ENCODE data around the gene PYGM.
A peak's percentile ranks its signal among the peaks of the same experiment; 100 is the strongest.

The PYGM gene

GRCh38 chr11:64776425-64776824 lies 16.7 kb upstream of the PYGM start:
- H3K4me1 ChIP-seq (ENCODE audit: control insufficient read depth in 2 of 2, insufficient read depth in 1 of 2, low read depth in 1 of 2, low read length in 2 of 2) = peaks cover 5 to 10% of the 10 kb centered on the region in 2 donors
- H2AFZ ChIP-seq (ENCODE audit: low read length) = no peak overlapping the region
- no peak overlapping the region for H4K8ac ChIP-seq (ENCODE audit: low read depth, low read length)
- no peaks in the 10 kb centered on the region for H3K27me3 ChIP-seq (ENCODE audit: control insufficient read depth in 3 of 3, insufficient read depth in 3 of 3, low read depth in 1 of 3, low read length in 3 of 3)
- peak overlapping the region in 1 of 2 donors; percentile 98 for H3K4me3 ChIP-seq (ENCODE audit: low read length in 2 of 2)
- H3K4ac ChIP-seq (ENCODE audit: low read length) = no peak overlapping the region
- H2AK5ac ChIP-seq (ENCODE audit: low read depth, low read length) = no peak overlapping the region
- peaks cover 5% of the 10 kb centered on the region for H3K79me1 ChIP-seq (ENCODE audit: low read depth, low read length)
- no CpG with 5 or more reads among the region's 6 CpGs for WGBS, 2 donors (ENCODE audit: extremely low coverage in 2 of 2, insufficient read length in 2 of 2, insufficient replicate concordance in 1 of 2)
- H2BK12ac ChIP-seq (ENCODE audit: low read length) = no peak overlapping the region
- H3K4me2 ChIP-seq (ENCODE audit: insufficient read depth, low read length, poor library complexity, severe bottlenecking) = no peak overlapping the region
- no peak overlapping the region for H4K91ac ChIP-seq (ENCODE audit: low read depth, low read length, poor library complexity)
- H2BK15ac ChIP-seq (ENCODE audit: low read length) = no peak overlapping the region
- H2BK120ac ChIP-seq (ENCODE audit: low read depth, low read length) = no peak overlapping the region
- H3K9ac ChIP-seq (ENCODE audit: low read depth, low read length, poor library complexity) = no peak overlapping the region
- no peaks in the 10 kb centered on the region for H3K9me3 ChIP-seq (replicated peaks in 1 of 2; ENCODE audit: control insufficient read depth in 2 of 2, insufficient read depth in 1 of 2, low read depth in 1 of 2, low read length in 2 of 2)
- no peak for DNase-seq (ENCODE audit: low spot score)
- H3K18ac ChIP-seq (ENCODE audit: low read length) = no peak overlapping the region
- H3K23ac ChIP-seq (ENCODE audit: low read depth, low read length, poor library complexity) = no peak overlapping the region
- H3K27ac ChIP-seq (replicated peaks; ENCODE audit: low read length) = no peak overlapping the region
- H2BK5ac ChIP-seq (ENCODE audit: low read length) = no peak overlapping the region
- H3K14ac ChIP-seq (ENCODE audit: low read length) = no peak overlapping the region
- H3K36me3 ChIP-seq (replicated peaks in 1 of 2; ENCODE audit: control insufficient read depth in 2 of 2, insufficient read depth in 2 of 2, low read length in 2 of 2) = peaks cover 41 to 76% of the 10 kb centered on the region in 2 donors

GRCh38 chr11:64774144-64774543 lies 14.4 kb upstream of the PYGM start:
- Histone ChIP-seq H3K27ac (replicated peaks; ENCODE audit: low read length) (no peak overlapping the region), H4K91ac (ENCODE audit: low read depth, low read length, poor library complexity) (no peak overlapping the region), H3K27me3 (ENCODE audit: control insufficient read depth in 3 of 3, insufficient read depth in 3 of 3, low read depth in 1 of 3, low read length in 3 of 3) (no peaks in the 10 kb centered on the region), H2AK5ac (ENCODE audit: low read depth, low read length) (no peak overlapping the region), H2BK120ac (ENCODE audit: low read depth, low read length) (no peak overlapping the region), H2AFZ (ENCODE audit: low read length) (no peak overlapping the region), H2BK5ac (ENCODE audit: low read length) (no peak overlapping the region), H4K8ac (ENCODE audit: low read depth, low read length) (no peak overlapping the region), H3K79me1 (ENCODE audit: low read depth, low read length) (peaks cover 8% of the 10 kb centered on the region), H3K18ac (ENCODE audit: low read length) (no peak overlapping the region), H3K4me2 (ENCODE audit: insufficient read depth, low read length, poor library complexity, severe bottlenecking) (no peak overlapping the region), H3K36me3 (replicated peaks in 1 of 2; ENCODE audit: control insufficient read depth in 2 of 2, insufficient read depth in 2 of 2, low read length in 2 of 2) (peaks cover 62 to 84% of the 10 kb centered on the region in 2 donors), H2BK12ac (ENCODE audit: low read length) (no peak overlapping the region), H3K14ac (ENCODE audit: low read length) (no peak overlapping the region), H2BK15ac (ENCODE audit: low read length) (no peak overlapping the region), H3K4me1 (ENCODE audit: control insufficient read depth in 2 of 2, insufficient read depth in 1 of 2, low read depth in 1 of 2, low read length in 2 of 2) (peaks cover 5 to 6% of the 10 kb centered on the region in 2 donors), H3K4me3 (ENCODE audit: low read length in 2 of 2) (no peak overlapping the region), H3K23ac (ENCODE audit: low read depth, low read length, poor library complexity) (no peak overlapping the region), H3K4ac (ENCODE audit: low read length) (no peak overlapping the region), H3K9me3 (replicated peaks in 1 of 2; ENCODE audit: control insufficient read depth in 2 of 2, insufficient read depth in 1 of 2, low read depth in 1 of 2, low read length in 2 of 2) (no peaks in the 10 kb centered on the region), H3K9ac (ENCODE audit: low read depth, low read length, poor library complexity) (no peak overlapping the region)
- WGBS, 2 donors (ENCODE audit: extremely low coverage in 2 of 2, insufficient read length in 2 of 2, insufficient replicate concordance in 1 of 2) = no CpG with 5 or more reads among the region's 5 CpGs
- no peak for DNase-seq (ENCODE audit: low spot score)

GRCh38 chr11:64772303-64773018 lies 12.7 kb upstream of the PYGM start:
- no peak overlapping the region for H3K4ac ChIP-seq (ENCODE audit: low read length)
- H2BK12ac ChIP-seq (ENCODE audit: low read length) = no peak overlapping the region
- H3K14ac ChIP-seq (ENCODE audit: low read length) = no peak overlapping the region
- H2AK5ac ChIP-seq (ENCODE audit: low read depth, low read length) = no peak overlapping the region
- peaks cover 12% of the 10 kb centered on the region for H3K79me1 ChIP-seq (ENCODE audit: low read depth, low read length)
- H3K4me3 ChIP-seq (ENCODE audit: low read length in 2 of 2) = no peak overlapping the region
- no peak overlapping the region for H3K23ac ChIP-seq (ENCODE audit: low read depth, low read length, poor library complexity)
- H3K4me1 ChIP-seq (ENCODE audit: control insufficient read depth in 2 of 2, insufficient read depth in 1 of 2, low read depth in 1 of 2, low read length in 2 of 2) = peaks cover 5 to 6% of the 10 kb centered on the region in 2 donors
- no peak overlapping the region for H3K27ac ChIP-seq (replicated peaks; ENCODE audit: low read length)
- no peak overlapping the region for H3K9ac ChIP-seq (ENCODE audit: low read depth, low read length, poor library complexity)
- H4K8ac ChIP-seq (ENCODE audit: low read depth, low read length) = no peak overlapping the region
- no peak overlapping the region for H2BK5ac ChIP-seq (ENCODE audit: low read length)
- H2BK120ac ChIP-seq (ENCODE audit: low read depth, low read length) = no peak overlapping the region
- no peak overlapping the region for H3K4me2 ChIP-seq (ENCODE audit: insufficient read depth, low read length, poor library complexity, severe bottlenecking)
- H2AFZ ChIP-seq (ENCODE audit: low read length) = no peak overlapping the region
- no peak overlapping the region for H4K91ac ChIP-seq (ENCODE audit: low read depth, low read length, poor library complexity)
- no peaks in the 10 kb centered on the region for H3K9me3 ChIP-seq (replicated peaks in 1 of 2; ENCODE audit: control insufficient read depth in 2 of 2, insufficient read depth in 1 of 2, low read depth in 1 of 2, low read length in 2 of 2)
- H3K27me3 ChIP-seq (ENCODE audit: control insufficient read depth in 3 of 3, insufficient read depth in 3 of 3, low read depth in 1 of 3, low read length in 3 of 3) = no peaks in the 10 kb centered on the region
- no peak overlapping the region for H3K18ac ChIP-seq (ENCODE audit: low read length)
- H2BK15ac ChIP-seq (ENCODE audit: low read length) = no peak overlapping the region
- no CpG with 5 or more reads among the region's 3 CpGs for WGBS, 2 donors (ENCODE audit: extremely low coverage in 2 of 2, insufficient read length in 2 of 2, insufficient replicate concordance in 1 of 2)
- DNase-seq (ENCODE audit: low spot score) = no peak
- H3K36me3 ChIP-seq (replicated peaks in 1 of 2; ENCODE audit: control insufficient read depth in 2 of 2, insufficient read depth in 2 of 2, low read length in 2 of 2) = peaks cover 77 to 100% of the 10 kb centered on the region in 2 donors

DNA sequence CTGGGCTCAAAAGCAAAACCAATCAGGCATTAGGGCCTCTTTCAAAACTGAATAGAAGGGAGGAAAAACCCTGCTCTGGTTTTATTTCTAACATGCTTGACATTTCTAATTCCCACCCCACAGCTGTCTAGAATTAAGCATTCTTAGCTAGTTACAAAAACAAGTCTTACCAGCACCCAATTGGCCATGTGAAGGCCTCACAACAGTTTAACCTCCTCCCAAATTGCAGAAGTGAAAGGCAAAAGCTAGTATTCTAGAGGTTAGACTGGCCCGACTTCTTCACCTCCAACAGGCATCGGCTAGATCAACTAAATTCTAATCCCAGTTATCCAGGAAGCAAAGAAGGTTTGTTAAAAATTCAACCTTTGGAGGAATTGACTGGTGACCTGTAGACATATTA lies 12.1 kb upstream of the PYGM start:
- Histone ChIP-seq H3K4me1 (ENCODE audit: control insufficient read depth in 2 of 2, insufficient read depth in 1 of 2, low read depth in 1 of 2, low read length in 2 of 2) (peaks cover 3 to 6% of the 10 kb centered on the region in 2 donors), H2BK120ac (ENCODE audit: low read depth, low read length) (no peak overlapping the region), H2BK12ac (ENCODE audit: low read length) (no peak overlapping the region), H3K23ac (ENCODE audit: low read depth, low read length, poor library complexity) (no peak overlapping the region), H2BK15ac (ENCODE audit: low read length) (no peak overlapping the region), H3K27me3 (ENCODE audit: control insufficient read depth in 3 of 3, insufficient read depth in 3 of 3, low read depth in 1 of 3, low read length in 3 of 3) (no peaks in the 10 kb centered on the region), H3K9me3 (replicated peaks in 1 of 2; ENCODE audit: control insufficient read depth in 2 of 2, insufficient read depth in 1 of 2, low read depth in 1 of 2, low read length in 2 of 2) (no peaks in the 10 kb centered on the region), H3K14ac (ENCODE audit: low read length) (no peak overlapping the region), H3K4ac (ENCODE audit: low read length) (no peak overlapping the region), H3K79me1 (ENCODE audit: low read depth, low read length) (peaks cover 14% of the 10 kb centered on the region), H3K4me3 (ENCODE audit: low read length in 2 of 2) (no peak overlapping the region), H2BK5ac (ENCODE audit: low read length) (no peak overlapping the region), H2AK5ac (ENCODE audit: low read depth, low read length) (no peak overlapping the region), H3K27ac (replicated peaks; ENCODE audit: low read length) (no peak overlapping the region), H3K4me2 (ENCODE audit: insufficient read depth, low read length, poor library complexity, severe bottlenecking) (no peak overlapping the region), H3K36me3 (replicated peaks in 1 of 2; ENCODE audit: control insufficient read depth in 2 of 2, insufficient read depth in 2 of 2, low read length in 2 of 2) (peaks cover 79 to 100% of the 10 kb centered on the region in 2 donors), H2AFZ (ENCODE audit: low read length) (no peak overlapping the region), H4K8ac (ENCODE audit: low read depth, low read length) (no peak overlapping the region), H3K18ac (ENCODE audit: low read length) (no peak overlapping the region), H3K9ac (ENCODE audit: low read depth, low read length, poor library complexity) (no peak overlapping the region), H4K91ac (ENCODE audit: low read depth, low read length, poor library complexity) (no peak overlapping the region)
- no CpG with 5 or more reads among the region's 2 CpGs for WGBS, 2 donors (ENCODE audit: extremely low coverage in 2 of 2, insufficient read length in 2 of 2, insufficient replicate concordance in 1 of 2)
- DNase-seq (ENCODE audit: low spot score) = no peak
